GM23248 (cell line): ENCODE measurements around the gene CATSPER1. TPM values are rescaled to one million over a fixed set of nuclear protein-coding genes. Genes with fewer than 3 reads are reported as not detected.

ENCODE experiments used
- DNase-seq: peaks from one replicate; pipeline ENCODE4 v3.0.0-alpha.2; 2015
- H2AFZ ChIP-seq: fragments of 200-600 bp; sonication (generic); 2 replicates; pipeline ENCODE4 v1.6.1; 2016; ENCODE audit warnings: antibody characterized with exemption
- H3F3A ChIP-seq: fragments of 200-600 bp; sonication (generic); 2 replicates; pipeline ENCODE4 v1.6.1; 2016; ENCODE audit warnings: mild to moderate bottlenecking, antibody characterized with exemption, mixed run types; ENCODE audit not compliant: insufficient read depth
- H3K27ac ChIP-seq: fragments of 200-600 bp; sonication (generic); 2 replicates; pipeline ENCODE4 v1.5.1; 2016; ENCODE audit warnings: mild to moderate bottlenecking
- H3K27me3 ChIP-seq: fragments of 200-600 bp; sonication (generic); replicated peaks from 2 replicates; pipeline ENCODE4 v1.6.1; 2016; ENCODE audit warnings: mild to moderate bottlenecking; ENCODE audit not compliant: insufficient read depth
- H3K36me3 ChIP-seq: fragments of 200-600 bp; sonication (generic); 2 replicates; pipeline ENCODE4 v1.6.1; 2016; ENCODE audit warnings: low read depth, mild to moderate bottlenecking
- H3K4me1 ChIP-seq: fragments of 200-600 bp; sonication (generic); 2 replicates; pipeline ENCODE4 v1.6.1; 2016; ENCODE audit warnings: mild to moderate bottlenecking; ENCODE audit not compliant: insufficient read depth
- H3K4me2 ChIP-seq: fragments of 200-600 bp; sonication (generic); one replicate; pipeline ENCODE4 v1.6.1; 2016; ENCODE audit warnings: mild to moderate bottlenecking; ENCODE audit not compliant: unreplicated experiment
- H3K4me3 ChIP-seq: fragments of 200-600 bp; sonication (generic); 2 replicates; pipeline ENCODE4 v1.5.1; 2016; ENCODE audit warnings: mild to moderate bottlenecking
- H3K79me2 ChIP-seq: fragments of 200-600 bp; sonication (generic); 2 replicates; pipeline ENCODE4 v1.6.1; 2016; ENCODE audit warnings: mild to moderate bottlenecking; ENCODE audit not compliant: insufficient read depth
- H3K9ac ChIP-seq: fragments of 200-600 bp; sonication (generic); 2 replicates; pipeline ENCODE4 v1.6.1; 2016; ENCODE audit warnings: mild to moderate bottlenecking
- H3K9me2 ChIP-seq: fragments of 200-600 bp; sonication (generic); 2 replicates; pipeline ENCODE4 v1.6.1; 2016; ENCODE audit warnings: mixed run types, mild to moderate bottlenecking, moderate library complexity; ENCODE audit not compliant: insufficient read depth
- H3K9me3 ChIP-seq: fragments of 200-600 bp; sonication (generic); one replicate; pipeline ENCODE4 v1.6.1; 2017; ENCODE audit warnings: low read depth
- H4K20me1 ChIP-seq: fragments of 200-600 bp; sonication (generic); 2 replicates; pipeline ENCODE4 v1.6.0; 2016; ENCODE audit not compliant: insufficient read depth
- EZH2 ChIP-seq: fragments of 200-600 bp; sonication (generic); IDR thresholded peaks from 2 replicates; pipeline ENCODE4 v1.6.1; 2018; ENCODE audit warnings: antibody characterized with exemption, mild to moderate bottlenecking; ENCODE audit not compliant: insufficient read depth, poor library complexity, severe bottlenecking
- EZH2phosphoT487 ChIP-seq: fragments of 200-600 bp; sonication (generic); IDR thresholded peaks from 2 replicates; pipeline ENCODE4 v1.6.1; 2018; ENCODE audit warnings: antibody characterized with exemption, moderate library complexity, mild to moderate bottlenecking, low read depth; ENCODE audit not compliant: insufficient read depth
- WGBS, 2 experiments: methylation state at CpG; one replicate each; pipeline ENCODE4 v1.1.6; 2015 to 2017; ENCODE audit warnings: low lambda C conversion rate in 2 of 2, low coverage in 1 of 2; ENCODE audit errors: missing lambda C conversion rate in 2 of 2; 5-methylcytosine and 5-hydroxymethylcytosine counted together
- in situ Hi-C: fragments of 300-500 bp; cut with MboI; formaldehyde crosslinking; loops from 2 replicates; pipeline ENCODE4 v1.15.0; 2020
- polyA plus RNA-seq: library from polyadenylated mRNA; unstranded; fragments of >200 nt; fragmentation: Nextera tagmentation; extraction: Ambion mirVana; gene quantifications from 2 replicates; pipeline ENCODE4 v1.2.1, GENCODE V29; 2016
- total RNA-seq: library from RNA; depleted of rRNA; stranded (reverse); fragments of >200 nt; shearing (Covaris generic); gene quantifications from 2 replicates; pipeline ENCODE4 v1.2.3, GENCODE V29; 2014; rRNA removed

The CATSPER1 gene
- total and polyA plus RNA-seq, 2 experiments from 2014 or later = 1.7 TPM; not detected in 1

DNA sequence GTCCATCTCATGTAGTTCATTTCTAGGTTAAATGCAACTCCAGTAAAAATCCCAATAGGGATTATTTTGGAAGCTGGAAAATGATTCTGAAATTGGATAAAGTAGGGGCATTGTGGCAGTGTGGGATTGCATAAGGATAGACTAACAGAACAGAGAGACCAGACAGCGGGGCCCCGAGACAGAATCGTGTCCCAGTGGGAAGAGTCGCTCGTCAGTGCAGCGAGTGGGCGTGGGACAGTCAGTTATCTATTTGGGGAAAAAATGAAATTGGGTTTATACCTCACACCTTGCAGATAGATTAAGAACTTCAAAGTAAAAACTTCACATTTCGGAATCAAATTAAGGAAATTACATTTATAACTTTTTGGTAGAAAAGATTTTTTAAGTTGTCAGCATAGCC is 54.2 kb downstream of the CATSPER1 start:
- Histone ChIP-seq H3K4me1 (no peaks in the 10 kb centered on the region), H3K27ac (no peak overlapping the region), H3K27me3 (no peaks in the 10 kb centered on the region), H3K36me3 (no peaks in the 10 kb centered on the region), H3K4me2 (no peak overlapping the region), H3K9me2 (no peaks in the 10 kb centered on the region), H2AFZ (no peak overlapping the region), H4K20me1 (no peaks in the 10 kb centered on the region), H3K9me3 (no peaks in the 10 kb centered on the region), H3K9ac (no peak overlapping the region), H3K4me3 (no peak overlapping the region), H3K79me2 (peaks cover 26% of the 10 kb centered on the region), H3F3A (peaks cover 13% of the 10 kb centered on the region; the same call in 1 of the 2 replicates)
- WGBS, 2 experiments = 95 to 99% methylated on average over 8 of the region's 8 CpGs
- in situ Hi-C loops = no loop called here
- no peak for DNase-seq
- TF ChIP-seq EZH2phosphoT487 = no peak
- TF ChIP-seq EZH2 = no peak

DNA sequence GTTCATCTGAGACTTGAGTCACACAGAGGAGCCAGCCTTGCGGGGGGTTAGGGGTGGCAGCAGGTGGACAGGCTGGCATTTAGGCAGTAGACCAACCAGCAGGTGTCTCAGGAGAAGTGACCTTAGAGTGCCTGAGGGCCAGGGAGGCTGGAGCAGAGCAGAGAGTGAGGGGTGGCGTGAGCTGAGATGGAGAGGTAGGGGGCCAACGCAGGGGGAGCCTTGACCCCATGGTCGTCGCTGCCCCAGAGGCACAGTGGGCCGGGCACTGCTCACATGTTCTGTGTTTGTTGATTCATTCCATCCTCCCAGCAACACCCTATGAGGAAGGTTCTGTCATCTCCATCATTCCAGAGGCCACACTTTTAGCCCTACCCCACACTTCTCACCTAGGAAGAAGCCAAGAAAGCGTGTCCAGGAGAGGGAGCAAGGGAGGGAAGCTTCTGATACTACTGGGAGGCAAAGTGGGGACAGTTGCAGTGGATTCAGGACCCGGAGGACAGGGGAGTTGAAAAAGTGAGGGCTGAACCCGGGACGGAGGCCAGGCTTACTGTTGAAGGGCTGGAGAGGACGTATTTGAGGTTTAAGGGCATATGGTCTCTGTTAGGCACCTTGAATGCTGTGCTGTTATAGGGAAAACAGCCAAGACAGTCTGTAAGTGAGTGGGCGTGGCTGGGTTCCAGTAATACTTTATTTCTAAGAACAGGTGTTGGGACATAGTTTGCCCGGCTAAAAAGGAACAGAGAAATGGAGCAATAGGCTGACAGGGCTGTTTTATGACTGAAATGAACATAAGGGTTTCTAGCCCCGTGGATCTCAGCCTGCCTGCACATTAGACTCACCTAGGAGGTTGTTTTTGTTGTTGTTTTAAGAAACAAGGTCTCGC is 57.4 kb downstream of the CATSPER1 start:
- peaks cover 11% of the 10 kb centered on the region; the same call in 1 of the 2 replicates for H3K36me3 ChIP-seq

DNA sequence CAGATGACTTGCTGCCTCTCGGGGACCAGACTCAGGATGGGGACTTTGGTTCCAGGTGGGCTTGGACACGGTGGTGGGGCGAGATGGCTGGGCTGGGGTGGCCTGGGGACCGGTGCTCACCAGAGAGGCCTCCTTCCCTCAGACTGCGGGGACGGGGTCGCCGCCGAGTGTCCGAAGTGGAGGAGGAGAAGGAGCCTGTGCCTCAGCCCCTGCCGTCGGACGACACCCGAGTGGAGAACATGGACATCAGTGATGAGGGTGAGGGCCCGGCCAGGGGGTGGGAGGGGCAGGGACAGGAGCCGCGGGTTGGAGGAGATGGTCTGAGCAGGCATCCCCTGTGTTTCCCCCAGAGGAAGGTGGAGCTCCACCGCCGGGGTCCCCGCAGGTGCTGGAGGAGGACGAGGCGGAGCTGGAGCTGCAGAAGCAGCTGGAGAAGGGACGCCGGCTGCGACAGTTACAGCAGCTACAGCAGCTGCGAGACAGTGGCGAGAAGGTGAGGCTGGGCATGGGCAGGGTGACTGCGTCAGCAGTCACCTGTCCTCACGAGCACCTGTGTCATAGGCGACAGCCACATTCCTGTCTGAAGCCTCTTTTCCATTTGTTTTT is 58.8 kb downstream of the CATSPER1 start:
- Histone ChIP-seq H3K27me3 (no peaks in the 10 kb centered on the region), H3K27ac (no peak overlapping the region), H4K20me1 (no peaks in the 10 kb centered on the region), H3K4me3 (no peak overlapping the region), H2AFZ (no peak overlapping the region), H3K9ac (no peak overlapping the region), H3F3A (peaks cover 10% of the 10 kb centered on the region; the same call in 1 of the 2 replicates), H3K4me2 (no peak overlapping the region), H3K9me2 (no peaks in the 10 kb centered on the region), H3K4me1 (peaks cover 16% of the 10 kb centered on the region), H3K36me3 (peaks cover 11% of the 10 kb centered on the region; the same call in 1 of the 2 replicates), H3K9me3 (no peaks in the 10 kb centered on the region), H3K79me2 (peaks cover 65% of the 10 kb centered on the region)
- DNase-seq = no peak
- TF ChIP-seq EZH2phosphoT487 = no peak
- no peak for TF ChIP-seq EZH2
- in situ Hi-C loops = no loop called here
- WGBS, 2 experiments = 94 to 97% methylated on average over 17 to 30 of the region's 30 CpGs

More for the DNA sequence above, 57.4 kb downstream of the CATSPER1 start:
- TF ChIP-seq EZH2phosphoT487 (no peak), EZH2 (no peak)
- H3K27me3 ChIP-seq = no peaks in the 10 kb centered on the region
- WGBS, 2 experiments = 83 to 89% methylated on average over 15 of the region's 15 CpGs
- in situ Hi-C loops = no loop called here
- H3K9me2 ChIP-seq = no peaks in the 10 kb centered on the region
- no peaks in the 10 kb centered on the region for H3K9me3 ChIP-seq
- H3K4me3 ChIP-seq = no peak overlapping the region
- peak; percentile 19 for DNase-seq
- H3K4me1 ChIP-seq = peaks cover 2% of the 10 kb centered on the region; the same call in 1 of the 2 replicates
- H3K9ac ChIP-seq = no peak overlapping the region
- H2AFZ ChIP-seq = no peak overlapping the region
- peaks cover 51% of the 10 kb centered on the region for H3K79me2 ChIP-seq
- no peak overlapping the region for H3K4me2 ChIP-seq
- H3F3A ChIP-seq = peaks cover 13% of the 10 kb centered on the region; the same call in 1 of the 2 replicates
- no peaks in the 10 kb centered on the region for H4K20me1 ChIP-seq
- no peak overlapping the region for H3K27ac ChIP-seq

Other genes starting within 250 kb of the CATSPER1 start
- gene AP5B1, start 245.5 kb downstream of the CATSPER1 start, total RNA-seq = 14.8 and 16.4 TPM in 2 replicates
- gene AP5B1, start 245.5 kb downstream of the CATSPER1 start, polyA plus RNA-seq = 4.4 and 4.9 TPM in 2 replicates
- gene OVOL1, start 239.4 kb downstream of the CATSPER1 start, total RNA-seq = not detected in 2 replicates
- not detected in 2 replicates for gene OVOL1, start 239.4 kb downstream of the CATSPER1 start, polyA plus RNA-seq
- gene SNX32, start 192.5 kb downstream of the CATSPER1 start, total RNA-seq = not detected in 2 replicates
- 0.51 and 0.98 TPM in 2 replicates for gene SNX32, start 192.5 kb downstream of the CATSPER1 start, polyA plus RNA-seq
- 1,045 and 1,312 TPM in 2 replicates for gene CFL1, start 168.3 kb downstream of the CATSPER1 start, total RNA-seq
- gene CFL1, start 168.3 kb downstream of the CATSPER1 start, polyA plus RNA-seq = 2,650 and 2,758 TPM in 2 replicates
- 49.6 and 56.0 TPM in 2 replicates for gene MUS81, start 166.0 kb downstream of the CATSPER1 start, total RNA-seq
- gene MUS81, start 166.0 kb downstream of the CATSPER1 start, polyA plus RNA-seq = 39.4 and 42.0 TPM in 2 replicates
- 308 and 328 TPM in 2 replicates for gene EFEMP2, start 153.7 kb downstream of the CATSPER1 start, total RNA-seq
- 520 and 545 TPM in 2 replicates for gene EFEMP2, start 153.7 kb downstream of the CATSPER1 start, polyA plus RNA-seq
- gene CTSW, start 146.6 kb downstream of the CATSPER1 start, total RNA-seq = 1.1 TPM in 1 of 2 replicates, not detected in the other
- gene CTSW, start 146.6 kb downstream of the CATSPER1 start, polyA plus RNA-seq = 0.23 and 0.51 TPM in 2 replicates
- 201 and 220 TPM in 2 replicates for gene FIBP, start 138.0 kb downstream of the CATSPER1 start, total RNA-seq
- 200 and 203 TPM in 2 replicates for gene FIBP, start 138.0 kb downstream of the CATSPER1 start, polyA plus RNA-seq
- 95.1 and 143 TPM in 2 replicates for gene CCDC85B, start 135.8 kb downstream of the CATSPER1 start, total RNA-seq
- gene CCDC85B, start 135.8 kb downstream of the CATSPER1 start, polyA plus RNA-seq = 116 and 118 TPM in 2 replicates
- 80.6 and 88.9 TPM in 2 replicates for gene FOSL1, start 126.1 kb downstream of the CATSPER1 start, total RNA-seq
- gene FOSL1, start 126.1 kb downstream of the CATSPER1 start, polyA plus RNA-seq = 104 and 105 TPM in 2 replicates
- 46.2 and 50.5 TPM in 2 replicates for gene C11orf68, start 107.4 kb downstream of the CATSPER1 start, total RNA-seq
- 91.5 and 94.4 TPM in 2 replicates for gene C11orf68, start 107.4 kb downstream of the CATSPER1 start, polyA plus RNA-seq
- gene DRAP1, start 107.1 kb downstream of the CATSPER1 start, total RNA-seq = 223 and 307 TPM in 2 replicates
- 517 and 533 TPM in 2 replicates for gene DRAP1, start 107.1 kb downstream of the CATSPER1 start, polyA plus RNA-seq
- 0.13 TPM in 1 of 2 replicates, not detected in the other for gene TSGA10IP, start 81.0 kb downstream of the CATSPER1 start, total RNA-seq
- not detected in 2 replicates for gene TSGA10IP, start 81.0 kb downstream of the CATSPER1 start, polyA plus RNA-seq
- 27.7 and 38.3 TPM in 2 replicates for gene SART1, start 64.7 kb downstream of the CATSPER1 start, total RNA-seq
- gene SART1, start 64.7 kb downstream of the CATSPER1 start, polyA plus RNA-seq = 43.4 and 48.6 TPM in 2 replicates
- gene EIF1AD, start 24.3 kb downstream of the CATSPER1 start, total RNA-seq = 21.2 and 22.8 TPM in 2 replicates
- gene EIF1AD, start 24.3 kb downstream of the CATSPER1 start, polyA plus RNA-seq = 21.6 and 25.3 TPM in 2 replicates
- 24.9 and 31.6 TPM in 2 replicates for gene BANF1, start 24.0 kb downstream of the CATSPER1 start, total RNA-seq
- 330 and 346 TPM in 2 replicates for gene BANF1, start 24.0 kb downstream of the CATSPER1 start, polyA plus RNA-seq
- gene CST6, start 14.5 kb downstream of the CATSPER1 start, total RNA-seq = 15.3 and 21.9 TPM in 2 replicates
- gene CST6, start 14.5 kb downstream of the CATSPER1 start, polyA plus RNA-seq = 35.1 and 35.3 TPM in 2 replicates
- not detected in 2 replicates for gene GAL3ST3, start 22.7 kb upstream of the CATSPER1 start, total RNA-seq
- not detected in 2 replicates for gene GAL3ST3, start 22.7 kb upstream of the CATSPER1 start, polyA plus RNA-seq
- 95.7 and 117 TPM in 2 replicates for gene SF3B2, start 25.9 kb upstream of the CATSPER1 start, total RNA-seq
- 146 and 152 TPM in 2 replicates for gene SF3B2, start 25.9 kb upstream of the CATSPER1 start, polyA plus RNA-seq
- 44.6 and 48.9 TPM in 2 replicates for gene PACS1, start 43.8 kb upstream of the CATSPER1 start, total RNA-seq
- gene PACS1, start 43.8 kb upstream of the CATSPER1 start, polyA plus RNA-seq = 33.2 and 36.0 TPM in 2 replicates
- 21.9 and 25.5 TPM in 2 replicates for gene KLC2, start 231.2 kb upstream of the CATSPER1 start, total RNA-seq
- gene KLC2, start 231.2 kb upstream of the CATSPER1 start, polyA plus RNA-seq = 17.1 and 19.7 TPM in 2 replicates
- 146 and 151 TPM in 2 replicates for gene RAB1B, start 242.2 kb upstream of the CATSPER1 start, total RNA-seq
- gene RAB1B, start 242.2 kb upstream of the CATSPER1 start, polyA plus RNA-seq = 86.7 and 92.1 TPM in 2 replicates